Liver (tissue), 9 donors: ENCODE measurements around the gene WDR48. TPM values are rescaled to one million over a fixed set of nuclear protein-coding genes. Genes with fewer than 3 reads are reported as not detected.

Source experiments
- DNase-seq: peaks from one replicate; pipeline ENCODE4 v3.0.0-alpha.2; 2017; ENCODE audit warnings: low spot score
- H3K27ac ChIP-seq, 2 donors: one replicate each; pipeline ENCODE4 v1.7.0; 2013; ENCODE audit warnings: inconsistent platforms in 2 of 2, low read length in 2 of 2, control low read depth in 1 of 2, low read depth in 1 of 2, mild to moderate bottlenecking in 1 of 2
- H3K27me3 ChIP-seq, 4 donors: one replicate each; pipeline versions ENCODE4 v1.6.1 to v1.7.0; 2013; ENCODE audit warnings: low read length in 3 of 4, inconsistent platforms in 1 of 4, mild to moderate bottlenecking in 1 of 4, moderate library complexity in 1 of 4; ENCODE audit not compliant: control insufficient read depth in 4 of 4, insufficient read depth in 4 of 4
- H3K36me3 ChIP-seq, 4 donors: one replicate each; pipeline versions ENCODE4 v1.6.1 to v1.7.0; 2013; ENCODE audit warnings: low read length in 3 of 4, mild to moderate bottlenecking in 3 of 4, low read depth in 1 of 4, moderate library complexity in 1 of 4; ENCODE audit not compliant: control insufficient read depth in 4 of 4, insufficient read depth in 3 of 4
- H3K4me1 ChIP-seq, 4 donors: one replicate each; pipeline versions ENCODE4 v1.6.1 to v1.7.0; 2013; ENCODE audit warnings: low read length in 3 of 4, mild to moderate bottlenecking in 3 of 4, moderate library complexity in 1 of 4; ENCODE audit not compliant: control insufficient read depth in 4 of 4, insufficient read depth in 4 of 4
- H3K4me3 ChIP-seq, 3 donors: one replicate each; pipeline versions ENCODE4 v1.6.1 to v1.7.0; 2013; ENCODE audit warnings: low read length in 3 of 3, control low read depth in 1 of 3, low read depth in 1 of 3, mild to moderate bottlenecking in 1 of 3
- H3K9ac ChIP-seq, 2 donors: one replicate each; pipeline ENCODE4 v1.7.0; 2013; ENCODE audit warnings: low read length in 2 of 2, mild to moderate bottlenecking in 2 of 2, moderate library complexity in 2 of 2, control low read depth in 1 of 2, low read depth in 1 of 2
- H3K9me3 ChIP-seq, 4 donors: one replicate each; pipeline versions ENCODE4 v1.6.1 to v1.7.0; 2013; ENCODE audit warnings: low read length in 3 of 4; ENCODE audit not compliant: control insufficient read depth in 4 of 4
- ATF3 ChIP-seq: IDR thresholded peaks from 2 replicates; pipeline ENCODE4 v1.6.1; 2016; ENCODE audit warnings: antibody characterized with exemption
- EGR1 ChIP-seq, 2 donors: IDR thresholded peaks; 2 replicates each; pipeline ENCODE4 v1.6.1; 2016 to 2018; ENCODE audit warnings: antibody characterized with exemption in 2 of 2, low read depth in 2 of 2
- FOXA1 ChIP-seq: IDR thresholded peaks from 2 replicates; pipeline ENCODE4 v1.6.1; 2016; ENCODE audit warnings: antibody characterized with exemption
- FOXA2 ChIP-seq: IDR thresholded peaks from 2 replicates; pipeline ENCODE4 v1.6.1; 2016; ENCODE audit warnings: antibody characterized with exemption
- GABPA ChIP-seq, 2 donors: IDR thresholded peaks in 1 of 2; conservative IDR thresholded peaks in 1 of 2; 2 replicates each; pipeline ENCODE4 v1.6.1; 2016; ENCODE audit warnings: antibody characterized with exemption in 2 of 2, mild to moderate bottlenecking in 1 of 2, moderate library complexity in 1 of 2
- HNF4A ChIP-seq, 2 donors: conservative IDR thresholded peaks; 2 replicates each; pipeline ENCODE4 v1.6.1; 2016; ENCODE audit warnings: antibody characterized with exemption in 2 of 2, mild to moderate bottlenecking in 2 of 2
- HNF4G ChIP-seq: IDR thresholded peaks from 2 replicates; pipeline ENCODE4 v1.6.1; 2016; ENCODE audit warnings: antibody characterized with exemption
- JUND ChIP-seq, 2 donors: IDR thresholded peaks; 2 replicates each; pipeline ENCODE4 v1.6.1; 2016; ENCODE audit warnings: antibody characterized with exemption in 2 of 2
- RAD21 ChIP-seq, 2 donors: IDR thresholded peaks; 2 replicates each; pipeline ENCODE4 v1.6.1; 2016; ENCODE audit warnings: antibody characterized with exemption in 2 of 2, mild to moderate bottlenecking in 2 of 2
- REST ChIP-seq: IDR thresholded peaks from 2 replicates; pipeline ENCODE4 v1.6.1; 2016; ENCODE audit warnings: antibody characterized with exemption, mild to moderate bottlenecking
- RXRA ChIP-seq, 2 donors: IDR thresholded peaks; 2 replicates each; pipeline ENCODE4 v1.6.1; 2017 to 2018; ENCODE audit warnings: antibody characterized with exemption in 2 of 2, mild to moderate bottlenecking in 1 of 2
- SP1 ChIP-seq: IDR thresholded peaks from 2 replicates; pipeline ENCODE4 v1.6.1; 2018; ENCODE audit warnings: antibody characterized with exemption, mild to moderate bottlenecking
- TAF1 ChIP-seq: conservative IDR thresholded peaks from 2 replicates; pipeline ENCODE4 v1.6.1; 2016; ENCODE audit warnings: antibody characterized with exemption, mild to moderate bottlenecking
- YY1 ChIP-seq: IDR thresholded peaks from 2 replicates; pipeline ENCODE4 v1.6.1; 2016; ENCODE audit warnings: antibody characterized with exemption, mild to moderate bottlenecking
- ZBTB33 ChIP-seq: IDR thresholded peaks from 2 replicates; pipeline ENCODE4 v1.6.1; 2016; ENCODE audit warnings: antibody characterized with exemption
- WGBS: extraction: QIAGEN DNeasy Blood & Tissue Kit; methylation state at CpG from one replicate; pipeline ENCODE4 v1.1.7; 2013; 5-methylcytosine and 5-hydroxymethylcytosine counted together
- polyA plus RNA-seq, 2 donors: library from polyadenylated mRNA; stranded (reverse) in 1 of 2; unstranded in 1 of 2; fragments of 200-250 nt in 1 of 2; fragments of >200 nt in 1 of 2; fragmentation: Nextera tagmentation in 1 of 2; extraction: Ambion mirVana in 1 of 2; gene quantifications; one replicate each; pipeline versions ENCODE4 v1.2.1 to v1.2.3, GENCODE V29; 2013 to 2015
- total RNA-seq, 2 donors: library from RNA; depleted of rRNA; stranded (reverse); fragments of >200 nt; gene quantifications; one replicate each; pipeline ENCODE4 v1.2.3, GENCODE V29; 2014
- TF ChIP-seq, protein P1 (sequence below): IDR thresholded peaks from 2 replicates; pipeline ENCODE4 v1.6.1; 2016; ENCODE audit warnings: antibody characterized with exemption
- TF ChIP-seq, protein P2 (sequence below): fragments of 150-350 bp; IDR thresholded peaks from 2 replicates; pipeline ENCODE4 v1.5.1; 2017; ENCODE audit warnings: improper control_type of control experiment, low read depth, low read length; ENCODE audit not compliant: missing input control
- donor health status: healthy.
- donor health status: healthy.
- donor health status: healthy.
- donor health status: healthy.
- donor health status: healthy.

The WDR48 gene
- total and polyA plus RNA-seq, 4 donors, result 8.0 to 24.9 (median 16.5) TPM

- no peak for DNase-seq
- H3K9me3 ChIP-seq, result no peaks in the 10 kb centered on the region
- H3K36me3 ChIP-seq, result no peaks in the 10 kb centered on the region
- no peak overlapping the region for H3K27ac ChIP-seq
- H3K4me3 ChIP-seq, result no peak overlapping the region
- H3K27me3 ChIP-seq, result no peaks in the 10 kb centered on the region
- no peaks in the 10 kb centered on the region for H3K4me1 ChIP-seq
- H3K9ac ChIP-seq, result no peak overlapping the region
- WGBS, result 78% methylated on average over 3 of the region's 3 CpGs
- no peak for TF ChIP-seq FOXA1
- TF ChIP-seq, protein P1, sequence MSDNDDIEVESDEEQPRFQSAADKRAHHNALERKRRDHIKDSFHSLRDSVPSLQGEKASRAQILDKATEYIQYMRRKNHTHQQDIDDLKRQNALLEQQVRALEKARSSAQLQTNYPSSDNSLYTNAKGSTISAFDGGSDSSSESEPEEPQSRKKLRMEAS, result no peak
- no peak for TF ChIP-seq FOXA2
- TF ChIP-seq ZBTB33, result no peak
- no peak for TF ChIP-seq JUND (IDR thresholded peaks at IDR 0.05)
- TF ChIP-seq RXRA (IDR thresholded peaks at IDR 0.05), result no peak
- TF ChIP-seq YY1, result no peak
- no peak for TF ChIP-seq EGR1 (IDR thresholded peaks at IDR 0.05; ENCODE audit: low read depth in 2 of 2)
- TF ChIP-seq HNF4A (conservative IDR thresholded peaks at IDR 0.05), result no peak
- TF ChIP-seq TAF1, result no peak
- no peak for TF ChIP-seq GABPA (IDR thresholded peaks at IDR 0.05 in 1 of 2, conservative IDR thresholded peaks at IDR 0.05 in 1 of 2)
- TF ChIP-seq, protein P2, sequence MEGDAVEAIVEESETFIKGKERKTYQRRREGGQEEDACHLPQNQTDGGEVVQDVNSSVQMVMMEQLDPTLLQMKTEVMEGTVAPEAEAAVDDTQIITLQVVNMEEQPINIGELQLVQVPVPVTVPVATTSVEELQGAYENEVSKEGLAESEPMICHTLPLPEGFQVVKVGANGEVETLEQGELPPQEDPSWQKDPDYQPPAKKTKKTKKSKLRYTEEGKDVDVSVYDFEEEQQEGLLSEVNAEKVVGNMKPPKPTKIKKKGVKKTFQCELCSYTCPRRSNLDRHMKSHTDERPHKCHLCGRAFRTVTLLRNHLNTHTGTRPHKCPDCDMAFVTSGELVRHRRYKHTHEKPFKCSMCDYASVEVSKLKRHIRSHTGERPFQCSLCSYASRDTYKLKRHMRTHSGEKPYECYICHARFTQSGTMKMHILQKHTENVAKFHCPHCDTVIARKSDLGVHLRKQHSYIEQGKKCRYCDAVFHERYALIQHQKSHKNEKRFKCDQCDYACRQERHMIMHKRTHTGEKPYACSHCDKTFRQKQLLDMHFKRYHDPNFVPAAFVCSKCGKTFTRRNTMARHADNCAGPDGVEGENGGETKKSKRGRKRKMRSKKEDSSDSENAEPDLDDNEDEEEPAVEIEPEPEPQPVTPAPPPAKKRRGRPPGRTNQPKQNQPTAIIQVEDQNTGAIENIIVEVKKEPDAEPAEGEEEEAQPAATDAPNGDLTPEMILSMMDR, result no peak
- TF ChIP-seq ATF3, result no peak
- no peak for TF ChIP-seq SP1
- TF ChIP-seq HNF4G, result no peak
Observed at GRCh38 chr3:39028546-39028945, 23.3 kb upstream of the WDR48 start.

- no peak for DNase-seq
- H3K4me1 ChIP-seq, result no peaks in the 10 kb centered on the region
- H3K36me3 ChIP-seq, result no peaks in the 10 kb centered on the region
- no peaks in the 10 kb centered on the region for H3K27me3 ChIP-seq
- H3K4me3 ChIP-seq, result no peak overlapping the region
- no peak for TF ChIP-seq ATF3
- TF ChIP-seq ZBTB33, result no peak
- TF ChIP-seq FOXA2, result no peak
- TF ChIP-seq, protein P2, result no peak
- TF ChIP-seq JUND (IDR thresholded peaks at IDR 0.05), result no peak
- no peak for TF ChIP-seq GABPA (IDR thresholded peaks at IDR 0.05 in 1 of 2, conservative IDR thresholded peaks at IDR 0.05 in 1 of 2)
- no peak for TF ChIP-seq REST
- no peak for TF ChIP-seq RAD21 (IDR thresholded peaks at IDR 0.05)
- TF ChIP-seq SP1, result no peak
- no peak for TF ChIP-seq RXRA (IDR thresholded peaks at IDR 0.05)
- H3K9ac ChIP-seq, result no peak overlapping the region
- H3K9me3 ChIP-seq, result no peaks in the 10 kb centered on the region
- no peak overlapping the region for H3K27ac ChIP-seq
- WGBS, result 97% methylated on average over 1 of the region's 1 CpG
Observed at GRCh38 chr3:39029556-39029955, 22.3 kb upstream of the WDR48 start.
